ENCODE measurements around the gene TNFRSF1B.

The TNFRSF1B gene

GRCh38 chr1:12191242-12192032 lies 24.6 kb downstream of the TNFRSF1B start:
- DNase-seq (ENCODE audit: low read depth, low spot score) = no peak

GRCh38 chr1:12194666-12195216 lies 27.9 kb downstream of the TNFRSF1B start:
- no peak for DNase-seq (ENCODE audit: low read depth, low spot score)

GRCh38 chr1:12195416-12195815 lies 28.6 kb downstream of the TNFRSF1B start:
- no peak for DNase-seq (ENCODE audit: low read depth, low spot score)

- no peak for DNase-seq (ENCODE audit: low read depth, low spot score)
Observed at GRCh38 chr1:12196641-12197482, 30.1 kb downstream of the TNFRSF1B start.

- no peak for DNase-seq (ENCODE audit: low read depth, low spot score)
Observed at GRCh38 chr1:12197483-12197880, 30.7 kb downstream of the TNFRSF1B start.

GRCh38 chr1:12200208-12200607 lies 33.4 kb downstream of the TNFRSF1B start:
- no peak for DNase-seq (ENCODE audit: low read depth, low spot score)

- no peak for DNase-seq (ENCODE audit: low read depth, low spot score)
Observed at GRCh38 chr1:12201352-12202189, 34.8 kb downstream of the TNFRSF1B start.

- no peak for DNase-seq (ENCODE audit: low read depth, low spot score)
Observed at GRCh38 chr1:12202190-12202497, 35.4 kb downstream of the TNFRSF1B start.

- no peak for DNase-seq (ENCODE audit: low read depth, low spot score)
Observed at GRCh38 chr1:12202577-12202976, 35.8 kb downstream of the TNFRSF1B start.

- DNase-seq (ENCODE audit: low read depth, low spot score) = no peak
Observed at GRCh38 chr1:12203216-12204007, 36.6 kb downstream of the TNFRSF1B start.

GRCh38 chr1:12204140-12204539 lies 37.3 kb downstream of the TNFRSF1B start:
- no peak for DNase-seq (ENCODE audit: low read depth, low spot score)

- DNase-seq (ENCODE audit: low read depth, low spot score) = no peak
Observed at GRCh38 chr1:12204754-12205658, 38.2 kb downstream of the TNFRSF1B start.

- DNase-seq (ENCODE audit: low read depth, low spot score) = no peak
Observed at GRCh38 chr1:12206238-12206637, 39.4 kb downstream of the TNFRSF1B start.

GRCh38 chr1:12206792-12207424 lies 40.1 kb downstream of the TNFRSF1B start:
- no peak for DNase-seq (ENCODE audit: low read depth, low spot score)

GRCh38 chr1:12208271-12208670 lies 41.5 kb downstream of the TNFRSF1B start:
- no peak for DNase-seq (ENCODE audit: low read depth, low spot score)

GRCh38 chr1:12208764-12209494 lies 42.1 kb downstream of the TNFRSF1B start:
- DNase-seq (ENCODE audit: low read depth, low spot score) = peak; percentile 67

GRCh38 chr1:12209495-12209832 lies 42.7 kb downstream of the TNFRSF1B start:
- DNase-seq (ENCODE audit: low read depth, low spot score) = no peak

- no peak for DNase-seq (ENCODE audit: low read depth, low spot score)
Observed at GRCh38 chr1:12215118-12215961, 48.5 kb downstream of the TNFRSF1B start.

All from smooth muscle cell of the brain vasculature (primary cell).